GM18907 (cell line): Measurements from ENCODE around the gene GNA15.

Source experiments
- ATAC-seq: cut with Tn5 transposase; IDR thresholded peaks from one replicate; pipeline ENCODE4 v1.9.1; 2021; ENCODE audit warnings: mild to moderate bottlenecking, moderate library complexity; ENCODE audit not compliant: unreplicated experiment

GNA15 gene

GRCh38 chr19:3203805-3204645, 68.2 kb downstream of the GNA15 start:
- ATAC-seq, result no peak

DNA sequence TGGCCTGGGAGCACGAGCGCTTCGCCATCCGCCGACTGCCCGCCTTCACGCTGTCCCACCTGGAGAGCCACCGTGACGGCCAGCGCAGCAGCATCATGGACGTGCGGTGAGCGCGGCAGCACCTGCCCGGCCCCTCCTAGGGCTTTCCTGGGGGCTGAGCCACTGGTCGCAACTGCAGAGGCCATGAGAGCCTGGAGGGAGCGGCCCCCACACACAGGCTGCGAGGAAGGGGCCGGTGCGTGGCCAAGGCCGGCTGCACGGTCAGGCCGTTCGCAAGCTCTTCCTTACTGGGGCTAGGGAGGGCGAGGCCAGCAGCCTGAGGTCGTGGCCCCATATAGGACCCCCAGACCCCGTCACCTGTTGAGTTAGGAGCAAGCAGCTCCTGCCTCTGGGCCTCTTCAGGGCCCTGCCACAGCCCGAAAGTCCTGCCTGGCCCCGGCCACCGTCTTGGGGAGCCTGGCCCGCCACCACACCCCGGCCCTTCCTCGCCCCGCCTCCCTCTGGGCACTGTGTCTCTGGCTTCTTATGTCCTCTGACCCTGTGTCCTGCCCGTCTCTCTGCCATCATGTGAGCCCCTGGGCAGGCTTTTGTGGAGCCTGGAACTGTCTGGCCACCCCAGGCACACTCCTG, 68.9 kb downstream of the GNA15 start:
- no peak for ATAC-seq

DNA sequence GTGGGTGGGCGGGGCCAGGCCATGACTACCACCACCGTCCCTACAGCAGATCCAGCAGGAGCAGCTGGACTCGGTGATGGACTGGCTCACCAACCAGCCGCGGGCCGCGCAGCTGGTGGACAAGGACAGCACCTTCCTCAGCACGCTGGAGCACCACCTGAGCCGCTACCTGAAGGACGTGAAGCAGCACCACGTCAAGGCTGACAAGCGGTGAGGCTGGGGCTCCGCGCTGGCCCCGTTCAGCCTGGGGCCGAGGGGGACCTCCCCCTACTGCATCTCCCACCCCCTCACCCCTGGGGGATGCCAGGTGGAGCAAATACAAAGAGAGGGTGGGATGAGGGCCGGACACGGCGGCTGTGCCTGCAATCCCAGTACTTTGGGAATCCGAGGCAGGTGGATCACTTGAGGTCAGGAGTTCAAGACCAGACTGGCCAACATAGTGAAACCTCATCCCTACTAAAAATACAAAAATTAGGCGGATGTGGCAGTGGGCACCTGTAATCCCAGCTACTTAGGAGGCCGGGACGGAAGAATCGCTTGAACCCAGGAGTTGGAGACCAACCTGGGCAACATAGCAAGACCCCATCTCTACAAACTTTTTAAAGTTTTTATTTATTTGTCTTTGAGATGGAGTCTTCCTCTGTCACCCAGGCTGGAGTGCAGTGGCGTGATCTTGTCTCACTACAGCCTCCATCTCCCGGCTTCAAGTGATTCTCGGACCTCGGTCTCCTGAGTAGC, 70.6 kb downstream of the GNA15 start:
- no peak for ATAC-seq

DNA sequence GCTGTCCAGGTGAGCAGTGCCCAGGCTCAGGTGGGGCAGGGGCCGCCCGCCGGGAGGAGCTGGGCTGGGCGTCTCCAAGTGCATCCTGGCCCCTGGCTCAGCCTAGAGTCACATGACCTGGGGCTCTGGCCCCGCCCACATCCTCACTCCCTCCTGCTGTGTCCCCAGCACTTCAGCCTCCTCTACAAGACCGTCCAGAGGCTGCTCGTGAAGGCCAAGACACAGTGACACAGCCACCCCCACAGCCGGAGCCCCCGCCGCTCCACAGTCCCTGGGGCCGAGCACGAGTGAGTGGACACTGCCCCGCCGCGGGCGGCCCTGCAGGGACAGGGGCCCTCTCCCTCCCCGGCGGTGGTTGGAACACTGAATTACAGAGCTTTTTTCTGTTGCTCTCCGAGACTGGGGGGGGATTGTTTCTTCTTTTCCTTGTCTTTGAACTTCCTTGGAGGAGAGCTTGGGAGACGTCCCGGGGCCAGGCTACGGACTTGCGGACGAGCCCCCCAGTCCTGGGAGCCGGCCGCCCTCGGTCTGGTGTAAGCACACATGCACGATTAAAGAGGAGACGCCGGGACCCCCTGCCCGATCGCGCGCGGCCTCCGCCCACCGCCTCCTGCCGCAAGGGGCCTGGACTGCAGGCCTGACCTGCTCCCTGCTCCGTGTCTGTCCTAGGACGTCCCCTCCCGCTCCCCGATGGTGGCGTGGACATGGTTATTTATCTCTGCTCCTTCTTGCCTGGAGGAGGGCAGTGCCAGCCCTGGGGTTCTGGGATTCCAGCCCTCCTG, 71.8 kb downstream of the GNA15 start:
- no peak for ATAC-seq

DNA sequence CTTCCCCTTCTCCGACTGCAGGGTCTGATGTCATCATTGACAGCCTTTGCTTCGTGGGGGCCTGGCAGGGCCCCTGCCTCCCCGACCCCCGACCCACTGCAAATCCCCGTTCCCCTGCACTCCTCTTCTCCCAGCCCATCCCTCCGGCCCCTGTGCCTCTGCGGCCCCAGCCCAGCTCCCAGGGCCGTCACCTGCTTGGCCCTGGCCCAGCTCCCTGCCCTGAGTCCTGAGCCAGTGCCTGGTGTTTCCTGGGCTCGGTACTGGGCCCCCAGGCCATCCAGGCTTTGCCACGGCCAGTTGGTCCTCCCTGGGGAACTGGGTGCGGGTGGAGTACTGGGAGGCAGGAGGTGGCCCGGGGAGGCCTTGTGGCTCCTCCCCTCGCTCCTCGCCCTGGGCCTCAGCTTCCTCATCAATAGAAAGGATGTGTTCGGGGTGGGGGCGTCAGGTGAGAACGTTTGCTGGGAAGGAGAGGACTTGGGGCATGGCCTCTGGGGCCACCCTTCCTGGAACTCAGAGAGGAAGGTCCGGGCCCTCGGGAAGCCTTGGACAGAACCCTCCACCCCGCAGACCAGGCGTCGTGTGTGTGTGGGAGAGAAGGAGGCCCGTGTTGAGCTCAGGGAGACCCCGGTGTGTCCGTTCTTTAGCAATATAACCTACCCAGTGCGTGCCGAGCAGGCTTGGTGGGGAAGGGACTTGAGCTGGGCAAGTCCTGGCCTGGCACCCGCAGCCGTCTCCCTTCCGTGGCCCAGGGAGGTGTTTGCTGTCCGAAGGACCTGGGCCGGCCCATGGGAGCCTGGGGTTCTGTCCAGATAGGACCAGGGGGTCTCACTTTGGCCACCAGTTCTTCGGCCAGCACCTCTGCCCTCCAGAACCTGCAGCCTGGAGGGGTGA, 72.7 kb downstream of the GNA15 start:
- ATAC-seq, result no peak

- no peak for ATAC-seq
Observed at GRCh38 chr19:3210347-3211017, 74.6 kb downstream of the GNA15 start.

DNA sequence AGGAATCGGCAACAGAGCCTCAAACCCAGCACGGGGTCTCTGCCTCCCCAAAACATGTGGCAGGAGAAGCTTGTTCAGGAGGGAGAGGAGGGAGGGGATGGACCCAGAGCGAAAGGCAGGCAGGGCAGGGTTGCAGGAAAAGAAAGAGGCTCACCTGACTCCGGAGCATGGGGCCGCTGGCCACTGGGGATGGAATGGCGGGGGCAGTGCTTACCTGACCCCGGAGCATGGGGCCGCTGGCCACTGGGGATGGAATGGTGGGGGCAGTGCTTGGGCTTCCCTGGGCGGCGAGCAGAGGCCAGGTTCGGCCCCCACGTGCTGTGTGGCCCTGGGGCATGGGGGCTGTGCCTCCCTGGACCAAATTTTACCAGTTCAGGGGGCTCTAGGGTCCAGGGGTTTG, 75.4 kb downstream of the GNA15 start:
- ATAC-seq, result no peak

GRCh38 chr19:3213159-3213558, 77.3 kb downstream of the GNA15 start:
- no peak for ATAC-seq
